ENCODE measurements around the gene SORCS1. TPM values are rescaled to one million over a fixed set of nuclear protein-coding genes. Genes with fewer than 3 reads are reported as not detected.

SORCS1 gene
- total and polyA plus RNA-seq, 2 of the 13 experiments (the other 11 are each of a cell fraction or from before 2014, with no cell fraction given), result not detected

DNA sequence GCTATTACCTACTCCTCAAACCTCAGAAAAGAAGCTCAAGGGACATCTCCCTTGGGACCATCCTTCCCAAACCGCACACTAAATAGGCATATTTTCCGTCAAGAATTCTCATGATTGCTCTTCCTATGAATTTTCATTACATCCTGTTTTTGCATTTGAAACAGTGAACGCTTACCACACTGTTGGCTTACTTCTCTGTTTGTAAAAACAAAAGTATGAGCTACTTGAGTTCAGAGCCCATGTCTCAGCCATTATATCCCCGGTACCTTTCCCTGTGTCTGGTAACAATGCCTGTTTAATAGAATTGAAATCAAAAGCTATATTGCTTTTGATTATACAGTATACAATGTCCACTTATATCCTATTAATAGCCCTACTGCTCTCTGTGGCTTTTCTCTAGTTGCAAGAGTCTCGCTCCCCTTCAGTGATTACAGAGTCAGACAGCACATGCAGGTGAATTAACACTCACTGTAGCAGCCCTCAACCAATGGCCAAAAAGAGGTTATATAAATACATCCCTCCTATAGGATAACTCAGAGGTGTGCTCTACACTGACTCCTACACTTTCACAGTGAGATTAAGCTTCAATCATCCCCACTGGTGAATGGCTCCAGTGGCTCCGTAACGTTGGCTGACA is 264.4 kb downstream of the SORCS1 start:
- H3K4me2 ChIP-seq (ENCODE audit: low read depth, low read length), result no peak overlapping the region
- no peak for TF ChIP-seq ZFP37 (CRISPR knock-in tag; IDR thresholded peaks at IDR 0.05; ENCODE audit: borderline replicate concordance)
- TF ChIP-seq, protein P1, sequence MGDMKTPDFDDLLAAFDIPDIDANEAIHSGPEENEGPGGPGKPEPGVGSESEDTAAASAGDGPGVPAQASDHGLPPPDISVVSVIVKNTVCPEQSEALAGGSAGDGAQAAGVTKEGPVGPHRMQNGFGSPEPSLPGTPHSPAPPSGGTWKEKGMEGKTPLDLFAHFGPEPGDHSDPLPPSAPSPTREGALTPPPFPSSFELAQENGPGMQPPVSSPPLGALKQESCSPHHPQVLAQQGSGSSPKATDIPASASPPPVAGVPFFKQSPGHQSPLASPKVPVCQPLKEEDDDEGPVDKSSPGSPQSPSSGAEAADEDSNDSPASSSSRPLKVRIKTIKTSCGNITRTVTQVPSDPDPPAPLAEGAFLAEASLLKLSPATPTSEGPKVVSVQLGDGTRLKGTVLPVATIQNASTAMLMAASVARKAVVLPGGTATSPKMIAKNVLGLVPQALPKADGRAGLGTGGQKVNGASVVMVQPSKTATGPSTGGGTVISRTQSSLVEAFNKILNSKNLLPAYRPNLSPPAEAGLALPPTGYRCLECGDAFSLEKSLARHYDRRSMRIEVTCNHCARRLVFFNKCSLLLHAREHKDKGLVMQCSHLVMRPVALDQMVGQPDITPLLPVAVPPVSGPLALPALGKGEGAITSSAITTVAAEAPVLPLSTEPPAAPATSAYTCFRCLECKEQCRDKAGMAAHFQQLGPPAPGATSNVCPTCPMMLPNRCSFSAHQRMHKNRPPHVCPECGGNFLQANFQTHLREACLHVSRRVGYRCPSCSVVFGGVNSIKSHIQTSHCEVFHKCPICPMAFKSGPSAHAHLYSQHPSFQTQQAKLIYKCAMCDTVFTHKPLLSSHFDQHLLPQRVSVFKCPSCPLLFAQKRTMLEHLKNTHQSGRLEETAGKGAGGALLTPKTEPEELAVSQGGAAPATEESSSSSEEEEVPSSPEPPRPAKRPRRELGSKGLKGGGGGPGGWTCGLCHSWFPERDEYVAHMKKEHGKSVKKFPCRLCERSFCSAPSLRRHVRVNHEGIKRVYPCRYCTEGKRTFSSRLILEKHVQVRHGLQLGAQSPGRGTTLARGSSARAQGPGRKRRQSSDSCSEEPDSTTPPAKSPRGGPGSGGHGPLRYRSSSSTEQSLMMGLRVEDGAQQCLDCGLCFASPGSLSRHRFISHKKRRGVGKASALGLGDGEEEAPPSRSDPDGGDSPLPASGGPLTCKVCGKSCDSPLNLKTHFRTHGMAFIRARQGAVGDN (CRISPR knock-in tag; IDR thresholded peaks at IDR 0.05), result no peak
- TF ChIP-seq, protein P2, sequence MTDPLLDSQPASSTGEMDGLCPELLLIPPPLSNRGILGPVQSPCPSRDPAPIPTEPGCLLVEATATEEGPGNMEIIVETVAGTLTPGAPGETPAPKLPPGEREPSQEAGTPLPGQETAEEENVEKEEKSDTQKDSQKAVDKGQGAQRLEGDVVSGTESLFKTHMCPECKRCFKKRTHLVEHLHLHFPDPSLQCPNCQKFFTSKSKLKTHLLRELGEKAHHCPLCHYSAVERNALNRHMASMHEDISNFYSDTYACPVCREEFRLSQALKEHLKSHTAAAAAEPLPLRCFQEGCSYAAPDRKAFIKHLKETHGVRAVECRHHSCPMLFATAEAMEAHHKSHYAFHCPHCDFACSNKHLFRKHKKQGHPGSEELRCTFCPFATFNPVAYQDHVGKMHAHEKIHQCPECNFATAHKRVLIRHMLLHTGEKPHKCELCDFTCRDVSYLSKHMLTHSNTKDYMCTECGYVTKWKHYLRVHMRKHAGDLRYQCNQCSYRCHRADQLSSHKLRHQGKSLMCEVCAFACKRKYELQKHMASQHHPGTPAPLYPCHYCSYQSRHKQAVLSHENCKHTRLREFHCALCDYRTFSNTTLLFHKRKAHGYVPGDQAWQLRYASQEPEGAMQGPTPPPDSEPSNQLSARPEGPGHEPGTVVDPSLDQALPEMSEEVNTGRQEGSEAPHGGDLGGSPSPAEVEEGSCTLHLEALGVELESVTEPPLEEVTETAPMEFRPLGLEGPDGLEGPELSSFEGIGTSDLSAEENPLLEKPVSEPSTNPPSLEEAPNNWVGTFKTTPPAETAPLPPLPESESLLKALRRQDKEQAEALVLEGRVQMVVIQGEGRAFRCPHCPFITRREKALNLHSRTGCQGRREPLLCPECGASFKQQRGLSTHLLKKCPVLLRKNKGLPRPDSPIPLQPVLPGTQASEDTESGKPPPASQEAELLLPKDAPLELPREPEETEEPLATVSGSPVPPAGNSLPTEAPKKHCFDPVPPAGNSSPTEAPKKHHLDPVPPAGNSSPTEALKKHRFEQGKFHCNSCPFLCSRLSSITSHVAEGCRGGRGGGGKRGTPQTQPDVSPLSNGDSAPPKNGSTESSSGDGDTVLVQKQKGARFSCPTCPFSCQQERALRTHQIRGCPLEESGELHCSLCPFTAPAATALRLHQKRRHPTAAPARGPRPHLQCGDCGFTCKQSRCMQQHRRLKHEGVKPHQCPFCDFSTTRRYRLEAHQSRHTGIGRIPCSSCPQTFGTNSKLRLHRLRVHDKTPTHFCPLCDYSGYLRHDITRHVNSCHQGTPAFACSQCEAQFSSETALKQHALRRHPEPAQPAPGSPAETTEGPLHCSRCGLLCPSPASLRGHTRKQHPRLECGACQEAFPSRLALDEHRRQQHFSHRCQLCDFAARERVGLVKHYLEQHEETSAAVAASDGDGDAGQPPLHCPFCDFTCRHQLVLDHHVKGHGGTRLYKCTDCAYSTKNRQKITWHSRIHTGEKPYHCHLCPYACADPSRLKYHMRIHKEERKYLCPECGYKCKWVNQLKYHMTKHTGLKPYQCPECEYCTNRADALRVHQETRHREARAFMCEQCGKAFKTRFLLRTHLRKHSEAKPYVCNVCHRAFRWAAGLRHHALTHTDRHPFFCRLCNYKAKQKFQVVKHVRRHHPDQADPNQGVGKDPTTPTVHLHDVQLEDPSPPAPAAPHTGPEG (CRISPR knock-in tag; IDR thresholded peaks at IDR 0.05), result no peak
- POLR2A ChIA-PET, result no interaction called here
- DNase-seq (ENCODE audit: low spot score) (no peak), ATAC-seq (no peak), FAIRE-seq (no peak)
- no peaks in the 10 kb centered on the region for H3K27me3 ChIP-seq (ENCODE audit: control insufficient read depth in 1 of 2, insufficient read depth in 2 of 2, low read length in 2 of 2)
- CTCF ChIA-PET (ENCODE audit: low intra/inter-chr PET ratio, low total read pairs), result no interaction called here
- intact Hi-C loops (cut with micrococcal nuclease; ENCODE audit: unreplicated experiment) (no loop called here), in situ Hi-C loops (cut with HindIII; ENCODE audit: extremely low pct_ligation_motif_present, low pct_unique_long_range_greater_than_20kb) (no loop called here)
- no peak overlapping the region for H3K4me3 ChIP-seq (replicated peaks in 1 of 3; ENCODE audit: insufficient read depth in 1 of 3, low read depth in 2 of 3, low read length in 3 of 3)
- no peak overlapping the region for H3K27ac ChIP-seq (ENCODE audit: extremely low read length, insufficient read depth, low read length)
- H3K4me1 ChIP-seq (ENCODE audit: insufficient read depth, low read length), result no peaks in the 10 kb centered on the region
- H3K9me3 ChIP-seq (ENCODE audit: low read length), result peaks cover 28% of the 10 kb centered on the region
- no peak overlapping the region for H2AFZ ChIP-seq (ENCODE audit: low read length)
- H3K36me3 ChIP-seq (replicated peaks in 1 of 2; ENCODE audit: control insufficient read depth in 1 of 2, insufficient read depth in 2 of 2, low read length in 2 of 2), result no peaks in the 10 kb centered on the region
- WGBS (ENCODE audit: low lambda C conversion rate), result 44% methylated on average over 7 of the region's 7 CpGs
- H3K79me2 ChIP-seq (ENCODE audit: insufficient read depth, low read length), result no peaks in the 10 kb centered on the region
- H3K9ac ChIP-seq (ENCODE audit: insufficient read depth, low read depth, low read length), result no peak overlapping the region
- BruUV-seq (replicated peaks), result no TSS peak
- no peaks in the 10 kb centered on the region for H4K20me1 ChIP-seq (ENCODE audit: insufficient read depth, low read length)

Data from HepG2 (cell line).